HCT116 (cell line): Measurements from ENCODE around the gene ATP6V0D1. TPM values are rescaled to one million over a fixed set of nuclear protein-coding genes. Genes with fewer than 3 reads are reported as not detected.

ENCODE experiments used
- ATAC-seq: fragments of 200-7000 bp; cut with Tn5 transposase; 2 replicates; pipeline ENCODE4 v1.9.1; 2020; ENCODE audit warnings: mild to moderate bottlenecking, moderate library complexity
- BruUV-seq: library from RNA; stranded (reverse); fragments of 400-500 nt; replicated peaks from 2 replicates; lab custom pipeline; 2021; lab: Mats Ljungman, UMichigan
- CTCF ChIA-PET: fragments of 300-600 bp; sonication (Branson Sonifier 250); formaldehyde crosslinking; loops from one replicate; lab custom pipeline; 2021; ENCODE audit warnings: antibody characterized with exemption; lab: Charles Lee
- POLR2A ChIA-PET: fragments of 300-600, 350-600 bp; sonication (Branson Sonifier 250); formaldehyde crosslinking; loops from one replicate; lab custom pipeline; 2021; ENCODE audit warnings: antibody characterized with exemption; lab: Charles Lee
- RAD21 ChIA-PET, 2 experiments: fragments of 300-600 bp; sonication (Branson Sonifier 250); formaldehyde crosslinking; loops; one replicate each; lab custom pipeline; 2023; ENCODE audit warnings: low total read pairs in 2 of 2; ENCODE audit not compliant: uncharacterized antibody in 2 of 2, unreplicated experiment in 2 of 2, low non-redundant PET in 1 of 2; lab: Charles Lee
- DNase-seq: peaks from one replicate; pipeline ENCODE4 v3.0.0-alpha.2; 2010; ENCODE audit warnings: low read depth, low spot score
- H2AFZ ChIP-seq: fragments of 200-600 bp; shearing (Covaris generic), sonication (generic); 2 replicates; pipeline ENCODE4 v1.6.1; 2017; ENCODE audit warnings: low read depth, mixed run types, mixed read lengths, antibody characterized with exemption, low read length; ENCODE audit not compliant: poor library complexity, severe bottlenecking
- H3K27ac ChIP-seq: 2 replicates; pipeline ENCODE4 v1.5.1; 2012; ENCODE audit warnings: low read depth, low read length
- H3K27me3 ChIP-seq: fragments of 200-600 bp; sonication (generic); 2 replicates; pipeline ENCODE4 v1.6.1; 2016; ENCODE audit warnings: mixed run types, low read length, mixed read lengths; ENCODE audit not compliant: insufficient read depth
- H3K36me3 ChIP-seq, 2 experiments: fragments of 200-500 bp in 1 of 2; fragments of 200-600 bp in 1 of 2; sonication (Bioruptor generic) in 1 of 2; sonication (generic) in 1 of 2; 2 replicates each; pipeline versions ENCODE4 v1.5.1 to v1.6.1; 2014 to 2016; ENCODE audit warnings: low read length in 2 of 2, inconsistent platforms in 1 of 2, mixed read lengths in 1 of 2, mixed run types in 1 of 2; ENCODE audit not compliant: insufficient read depth in 2 of 2, control insufficient read depth in 1 of 2
- H3K4me1 ChIP-seq, 2 experiments: fragments of 200-600 bp in 1 of 2; sonication (generic) in 1 of 2; 2 replicates each; pipeline versions ENCODE4 v1.5.1 to v1.6.1; 2012 to 2017; ENCODE audit warnings: low read length in 2 of 2, inconsistent platforms in 1 of 2, mild to moderate bottlenecking in 1 of 2, mixed read lengths in 1 of 2, mixed run types in 1 of 2, moderate library complexity in 1 of 2; ENCODE audit not compliant: insufficient read depth in 2 of 2, control insufficient read depth in 1 of 2
- H3K4me2 ChIP-seq: fragments of 200-600 bp; sonication (generic); 2 replicates; pipeline ENCODE4 v1.6.1; 2017; ENCODE audit warnings: mixed run types, low read length, mixed read lengths
- H3K4me3 ChIP-seq, 2 experiments: fragments of 200-600 bp in 1 of 2; sonication (generic) in 1 of 2; replicated peaks in 1 of 2; 2 replicates each; pipeline ENCODE4 v1.5.1; 2011 to 2016; ENCODE audit warnings: low read length in 2 of 2, control low read depth in 1 of 2, low read depth in 1 of 2, mild to moderate bottlenecking in 1 of 2, mixed read lengths in 1 of 2, mixed run types in 1 of 2
- H3K79me2 ChIP-seq: fragments of 200-600 bp; sonication (generic); 2 replicates; pipeline ENCODE4 v1.6.1; 2017; ENCODE audit warnings: mild to moderate bottlenecking, mixed run types, low read length, moderate library complexity, mixed read lengths; ENCODE audit not compliant: insufficient read depth
- H3K9ac ChIP-seq: fragments of 200-600 bp; sonication (generic); 2 replicates; pipeline ENCODE4 v1.6.1; 2016; ENCODE audit warnings: low read length, mixed read lengths
- H3K9me2 ChIP-seq: fragments of 200-600 bp; sonication (generic), shearing (Covaris generic); 2 replicates; pipeline ENCODE4 v1.6.1; 2017; ENCODE audit warnings: mixed run types, mild to moderate bottlenecking, moderate library complexity; ENCODE audit not compliant: insufficient read depth
- H3K9me3 ChIP-seq, 2 experiments: fragments of 200-500 bp in 1 of 2; fragments of 200-600 bp in 1 of 2; sonication (Bioruptor generic) in 1 of 2; sonication (generic) in 1 of 2; 2 replicates each; pipeline ENCODE4 v1.6.1; 2014 to 2017; ENCODE audit warnings: low read length in 2 of 2, mixed read lengths in 2 of 2, inconsistent platforms in 1 of 2, low read depth in 1 of 2, mild to moderate bottlenecking in 1 of 2, mixed run types in 1 of 2, moderate library complexity in 1 of 2; ENCODE audit not compliant: control insufficient read depth in 1 of 2, insufficient read depth in 1 of 2
- H4K20me1 ChIP-seq: fragments of 200-600 bp; sonication (generic), shearing (Covaris generic); 2 replicates; pipeline ENCODE4 v1.6.1; 2017; ENCODE audit warnings: mixed run types, mild to moderate bottlenecking, moderate library complexity; ENCODE audit not compliant: insufficient read depth
- CBX3 ChIP-seq: IDR thresholded peaks from 2 replicates; pipeline ENCODE4 v1.6.1; 2012; ENCODE audit warnings: low read depth
- ELF1 ChIP-seq: IDR thresholded peaks from 2 replicates; pipeline ENCODE4 v1.6.1; 2012; ENCODE audit warnings: low read depth, borderline replicate concordance
- FOSL1 ChIP-seq: IDR thresholded peaks from 2 replicates; pipeline ENCODE4 v1.6.1; 2012; ENCODE audit warnings: low read depth
- JUND ChIP-seq: IDR thresholded peaks from 2 replicates; pipeline ENCODE4 v1.6.1; 2012
- POLR2A ChIP-seq: IDR thresholded peaks from 2 replicates; pipeline ENCODE4 v1.7.0; 2011; ENCODE audit warnings: borderline replicate concordance; ENCODE audit not compliant: insufficient read depth, insufficient read length; ENCODE audit errors: extremely low read depth
- RAD21 ChIP-seq: IDR thresholded peaks from 2 replicates; pipeline ENCODE4 v1.6.1; 2012; ENCODE audit warnings: low read depth, mild to moderate bottlenecking
- SIN3A ChIP-seq: IDR thresholded peaks from 2 replicates; pipeline ENCODE4 v1.6.1; 2012; ENCODE audit warnings: low read depth
- SP1 ChIP-seq: IDR thresholded peaks from 2 replicates; pipeline ENCODE4 v1.6.1; 2012; ENCODE audit warnings: low read depth
- SRF ChIP-seq: IDR thresholded peaks from 2 replicates; pipeline ENCODE4 v1.6.1; 2012; ENCODE audit warnings: low read depth
- YY1 ChIP-seq: IDR thresholded peaks from 2 replicates; pipeline ENCODE4 v1.6.1; 2011; ENCODE audit warnings: low read length, low read depth, moderate library complexity, mild to moderate bottlenecking; ENCODE audit not compliant: insufficient replicate concordance; ENCODE audit errors: extremely low read depth
- ZBTB33 ChIP-seq: IDR thresholded peaks from 2 replicates; pipeline ENCODE4 v1.6.1; 2011; ENCODE audit warnings: mild to moderate bottlenecking, low read length, moderate library complexity; ENCODE audit not compliant: insufficient replicate concordance; ENCODE audit errors: extremely low read depth
- intact Hi-C: fragments of 100-400 bp; cut with micrococcal nuclease; formaldehyde crosslinking; loops from 2 replicates; pipeline ENCODE4 v1.10.0; 2022
- total RNA-seq: library from RNA; stranded (reverse); gene quantifications from one replicate; pipeline ENCODE4 v1.2.1, GENCODE V29; 2021; ENCODE audit not compliant: unreplicated experiment
- TF ChIP-seq, protein P1 (sequence below): IDR thresholded peaks from 2 replicates; pipeline ENCODE4 v1.6.1; 2012

The ATP6V0D1 gene
- total RNA-seq, 1 experiment from 2014 or later: 36.6 TPM

GRCh38 chr16:67529582-67530012 lies 48.6 kb upstream of the ATP6V0D1 start:
- H4K20me1 ChIP-seq: no peaks in the 10 kb centered on the region
- DNase-seq (no peak), ATAC-seq (peak; percentile 21)
- peaks cover 30% of the 10 kb centered on the region for H3K79me2 ChIP-seq
- no peaks in the 10 kb centered on the region for H3K27me3 ChIP-seq
- H3K9me2 ChIP-seq: no peaks in the 10 kb centered on the region
- BruUV-seq: TSS peak; percentile 58
- peaks cover 17 to 58% of the 10 kb centered on the region in 2 experiments for H3K4me1 ChIP-seq
- intact Hi-C loops: loop anchor here (10.0 kb wide), 3 partner anchors 275 to 705 kb away; partner anchors contain the start of genes CTRL, ESRP2, PSMB10 and RANBP10
- peak overlapping the region; percentile 99 for H3K4me2 ChIP-seq
- ChIA-PET POLR2A (no interaction called here), CTCF (interaction anchor here (1.2 to 5.4 kb wide), 2 partner anchors 8 to 35 kb away, joined by 3 to 37 read pairs; no protein-coding TSS in a partner anchor), RAD21 (no interaction called here)
- H3K9ac ChIP-seq: peak overlapping the region; percentile 88
- peak overlapping the region; percentile 77 to 91 for H3K4me3 ChIP-seq
- no peaks in the 10 kb centered on the region for H3K36me3 ChIP-seq
- H3K27ac ChIP-seq: peak overlapping the region; percentile 90
- no peaks in the 10 kb centered on the region for H3K9me3 ChIP-seq
- TF ChIP-seq CBX3: no peak
- no peak for TF ChIP-seq SRF
- no peak for TF ChIP-seq JUND
- no peak for TF ChIP-seq ELF1
- TF ChIP-seq ZBTB33: no peak
- no peak for TF ChIP-seq SP1
- H2AFZ ChIP-seq: no peak overlapping the region

GRCh38 chr16:67528870-67529581 lies 48.1 kb upstream of the ATP6V0D1 start:
- no peak overlapping the region for H2AFZ ChIP-seq
- no TSS peak for BruUV-seq
- ChIA-PET POLR2A (no interaction called here), CTCF (interaction anchor here (1.2 to 5.4 kb wide), 3 partner anchors 8 to 35 kb away, joined by 3 to 37 read pairs (median 5); no protein-coding TSS in a partner anchor), RAD21 (no interaction called here)
- H3K36me3 ChIP-seq: no peaks in the 10 kb centered on the region
- H4K20me1 ChIP-seq: no peaks in the 10 kb centered on the region
- H3K27me3 ChIP-seq: no peaks in the 10 kb centered on the region
- peaks cover 30% of the 10 kb centered on the region for H3K79me2 ChIP-seq
- H3K9me3 ChIP-seq: no peaks in the 10 kb centered on the region
- H3K4me2 ChIP-seq: peak overlapping the region; percentile 99
- intact Hi-C loops: loop anchor here (10.0 kb wide), 3 partner anchors 276 to 706 kb away; partner anchors contain the start of genes CTRL, ESRP2, PSMB10 and RANBP10
- H3K4me1 ChIP-seq: peaks cover 17 to 58% of the 10 kb centered on the region in 2 experiments
- DNase-seq (no peak), ATAC-seq (peak; percentile 61)
- H3K9ac ChIP-seq: peak overlapping the region; percentile 88
- H3K4me3 ChIP-seq: peak overlapping the region; percentile 77 to 91
- H3K27ac ChIP-seq: peak overlapping the region; percentile 90
- no peaks in the 10 kb centered on the region for H3K9me2 ChIP-seq
- TF ChIP-seq SP1 (no peak), JUND (no peak), YY1 (no peak), RAD21 (no peak), ZBTB33 (no peak), FOSL1 (no peak), SIN3A (no peak), POLR2A (peak; percentile 34)
- TF ChIP-seq, protein P1, sequence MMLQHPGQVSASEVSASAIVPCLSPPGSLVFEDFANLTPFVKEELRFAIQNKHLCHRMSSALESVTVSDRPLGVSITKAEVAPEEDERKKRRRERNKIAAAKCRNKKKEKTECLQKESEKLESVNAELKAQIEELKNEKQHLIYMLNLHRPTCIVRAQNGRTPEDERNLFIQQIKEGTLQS: no peak
